MCF 10A (cell line): ENCODE measurements around the gene GPR39. TPM values are rescaled to one million over a fixed set of nuclear protein-coding genes. Genes with fewer than 3 reads are reported as not detected.

Source experiments
- BruUV-seq: library from RNA; stranded (reverse); fragments of 400-500 nt; replicated peaks from 2 replicates; lab custom pipeline; 2021; lab: Mats Ljungman, UMichigan
- CTCF ChIA-PET: fragments of 300-600 bp; sonication (Branson Sonifier 250); formaldehyde crosslinking; extraction: SDS; loops from one replicate; lab custom pipeline; 2021; ENCODE audit warnings: antibody characterized with exemption, inconsistent platforms; lab: Yijun Ruan, JAX
- POLR2A ChIA-PET: fragments of 300-600, 350-650 bp; sonication (Branson Sonifier 250); formaldehyde crosslinking; extraction: SDS; loops from one replicate; lab custom pipeline; 2020; ENCODE audit warnings: antibody characterized with exemption, inconsistent platforms; lab: Yijun Ruan, JAX
- DNase-seq: peaks from one replicate; pipeline ENCODE4 v3.0.0-alpha.2; 2018; ENCODE audit not compliant: unreplicated experiment
- H3K27ac Mint-ChIP-seq: one replicate; pipeline ENCODE4 v1.8.0; 2022; ENCODE audit warnings: mild to moderate bottlenecking, low read depth, mixed read lengths; ENCODE audit not compliant: unreplicated experiment
- H3K27me3 Mint-ChIP-seq: one replicate; pipeline ENCODE4 v1.8.0; 2022; ENCODE audit warnings: mixed read lengths; ENCODE audit not compliant: insufficient read depth, unreplicated experiment
- H3K36me3 Mint-ChIP-seq: one replicate; pipeline ENCODE4 v1.8.0; 2022; ENCODE audit warnings: mild to moderate bottlenecking, moderate library complexity, mixed read lengths; ENCODE audit not compliant: insufficient read depth, unreplicated experiment
- H3K4me1 Mint-ChIP-seq: one replicate; pipeline ENCODE4 v1.8.0; 2022; ENCODE audit warnings: mixed read lengths; ENCODE audit not compliant: insufficient read depth, unreplicated experiment
- H3K4me3 Mint-ChIP-seq: one replicate; pipeline ENCODE4 v1.8.0; 2022; ENCODE audit warnings: mild to moderate bottlenecking, moderate library complexity, mixed read lengths; ENCODE audit not compliant: unreplicated experiment
- H3K9me3 Mint-ChIP-seq: one replicate; pipeline ENCODE4 v1.8.0; 2022; ENCODE audit warnings: mixed read lengths; ENCODE audit not compliant: unreplicated experiment
- CTCF ChIP-seq: fragments of 200-600 bp; IDR thresholded peaks from one replicate; pipeline ENCODE4 v1.8.0; 2022; ENCODE audit warnings: antibody characterized with exemption, mild to moderate bottlenecking; ENCODE audit not compliant: unreplicated experiment
- intact Hi-C: fragments of 100-400 bp; cut with micrococcal nuclease; formaldehyde crosslinking; loops from 2 replicates; pipeline ENCODE4 v1.14.1; 2022
- total RNA-seq: library from RNA; stranded (reverse); gene quantifications from 2 replicates; pipeline ENCODE4 v1.2.3, GENCODE V29; 2022

The GPR39 gene
- total RNA-seq, 1 experiment from 2014 or later, result 7.2 TPM

- H3K9me3 Mint-ChIP-seq, result peaks cover 27% of the 10 kb centered on the region
- POLR2A ChIA-PET, result no interaction called here
- H3K4me1 Mint-ChIP-seq, result no peaks in the 10 kb centered on the region
- intact Hi-C loops, result no loop called here
- BruUV-seq, result no TSS peak
- no peak for TF ChIP-seq CTCF
- CTCF ChIA-PET, result interaction anchor here (1.0 kb wide), 1 partner anchor 15 kb away, joined by 6 read pairs; no protein-coding TSS in a partner anchor
- DNase-seq, result no peak
- H3K36me3 Mint-ChIP-seq, result peaks cover 6% of the 10 kb centered on the region
- no peak overlapping the region for H3K4me3 Mint-ChIP-seq
- H3K27me3 Mint-ChIP-seq, result no peaks in the 10 kb centered on the region
- H3K27ac Mint-ChIP-seq, result no peak overlapping the region
Measured at GRCh38 chr2:132477962-132478361, 61.4 kb downstream of the GPR39 start.

GRCh38 chr2:132478461-132479105, 62.0 kb downstream of the GPR39 start:
- intact Hi-C loops, result no loop called here
- Mint-ChIP-seq H3K27ac (no peak overlapping the region), H3K9me3 (peaks cover 27% of the 10 kb centered on the region), H3K4me1 (no peaks in the 10 kb centered on the region), H3K27me3 (no peaks in the 10 kb centered on the region), H3K4me3 (no peak overlapping the region), H3K36me3 (peaks cover 6% of the 10 kb centered on the region)
- no TSS peak for BruUV-seq
- TF ChIP-seq CTCF, result no peak
- ChIA-PET CTCF (interaction anchor here (0.6 kb wide), 2 partner anchors 130 to 1089 kb away, joined by 4 to 5 read pairs; partner anchors contain the start of gene NCKAP5), POLR2A (no interaction called here)
- DNase-seq, result no peak

GRCh38 chr2:132479155-132479554, 62.5 kb downstream of the GPR39 start:
- Mint-ChIP-seq H3K27ac (no peak overlapping the region), H3K9me3 (peaks cover 27% of the 10 kb centered on the region), H3K36me3 (peaks cover 6% of the 10 kb centered on the region), H3K4me3 (no peak overlapping the region), H3K4me1 (no peaks in the 10 kb centered on the region), H3K27me3 (no peaks in the 10 kb centered on the region)
- ChIA-PET CTCF (no interaction called here), POLR2A (no interaction called here)
- no peak for DNase-seq
- intact Hi-C loops, result no loop called here
- no TSS peak for BruUV-seq
- TF ChIP-seq CTCF, result no peak

GRCh38 chr2:132482821-132483220, 66.2 kb downstream of the GPR39 start:
- ChIA-PET CTCF (no interaction called here), POLR2A (interaction anchor here (1.1 kb wide), 1 partner anchor 35 kb away, joined by 3 read pairs; no protein-coding TSS in a partner anchor)
- no peaks in the 10 kb centered on the region for H3K4me1 Mint-ChIP-seq
- no peaks in the 10 kb centered on the region for H3K27me3 Mint-ChIP-seq
- peaks cover 18% of the 10 kb centered on the region for H3K9me3 Mint-ChIP-seq
- no peak for DNase-seq
- H3K4me3 Mint-ChIP-seq, result no peak overlapping the region
- no TSS peak for BruUV-seq
- intact Hi-C loops, result no loop called here
- no peak overlapping the region for H3K27ac Mint-ChIP-seq
- H3K36me3 Mint-ChIP-seq, result peaks cover 6% of the 10 kb centered on the region
- TF ChIP-seq CTCF, result no peak
